K562 (cell line): ENCODE results near the gene TOMT. TPM values are rescaled to one million over a fixed set of nuclear protein-coding genes. Genes with fewer than 3 reads are reported as not detected.

Experiments
- ATAC-seq: fragments of 200-7000 bp; cut with Tn5 transposase; 3 replicates; pipeline ENCODE4 v1.9.1; 2020; ENCODE audit warnings: moderate library complexity
- BruUV-seq: library from RNA; stranded (reverse); fragments of 400-500 nt; replicated peaks from 2 replicates; lab custom pipeline; 2021; lab: Mats Ljungman, UMichigan
- CTCF ChIA-PET: fragments of 300-600 bp; formaldehyde crosslinking; extraction: SDS; loops from one replicate; lab custom pipeline; 2021; ENCODE audit warnings: low intra/inter-chr PET ratio; lab: Yijun Ruan, JAX
- POLR2A ChIA-PET: fragments of 300-600, 350-650 bp; sonication (Branson Sonifier 250); formaldehyde crosslinking; extraction: SDS; loops from one replicate; lab custom pipeline; 2021; ENCODE audit warnings: antibody characterized with exemption, inconsistent platforms; lab: Yijun Ruan, JAX
- DNase-seq, 4 experiments: peaks; one replicate each; pipeline versions ENCODE4 v3.0.0 to v3.0.0-alpha.2; 2011 to 2018; ENCODE audit warnings: low spot score in 3 of 4, mixed read lengths in 3 of 4; ENCODE audit errors: extremely low read depth in 1 of 4
- FAIRE-seq: peaks from 2 replicates; lab custom pipeline; 2011; peaks lifted over from hg19 to GRCh38; lab: Jason Lieb, UNC
- H2AFZ ChIP-seq: 2 replicates; pipeline ENCODE4 v1.6.0; 2011; ENCODE audit warnings: low read depth, low read length, control low read depth, inconsistent platforms
- H3K27ac ChIP-seq: fragments of 200-600 bp; 3 replicates; pipeline ENCODE4 v1.8.0; 2011; ENCODE audit warnings: low read depth, mild to moderate bottlenecking, control low read depth, inconsistent platforms, low read length, moderate library complexity, mixed read lengths; ENCODE audit errors: extremely low read depth
- H3K27me3 ChIP-seq, 2 experiments: fragments of 300-600 bp in 1 of 2; 2 replicates in 1 of 2; 3 replicates in 1 of 2; pipeline versions ENCODE4 v1.6.0 to v1.8.0; 2011; ENCODE audit warnings: inconsistent platforms in 2 of 2, low read length in 2 of 2, mild to moderate bottlenecking in 1 of 2, mixed read lengths in 1 of 2, moderate library complexity in 1 of 2; ENCODE audit not compliant: control insufficient read depth in 2 of 2, insufficient read depth in 2 of 2
- H3K36me3 ChIP-seq: fragments of 300-600 bp; 3 replicates; pipeline ENCODE4 v1.8.0; 2011; ENCODE audit warnings: mild to moderate bottlenecking, low read length, inconsistent platforms; ENCODE audit not compliant: control insufficient read depth, insufficient read depth
- H3K4me1 ChIP-seq, 2 experiments: fragments of 200-600 bp in 1 of 2; replicated peaks in 1 of 2; 2 replicates in 1 of 2; 3 replicates in 1 of 2; pipeline versions ENCODE4 v1.5.1 to v1.8.0; 2011; ENCODE audit warnings: inconsistent platforms in 2 of 2, low read length in 2 of 2, mild to moderate bottlenecking in 1 of 2, mixed read lengths in 1 of 2, moderate library complexity in 1 of 2; ENCODE audit not compliant: control insufficient read depth in 2 of 2, insufficient read depth in 2 of 2
- H3K4me2 ChIP-seq: 2 replicates; pipeline ENCODE4 v1.6.1; 2011; ENCODE audit warnings: low read length, control low read depth, inconsistent platforms, mixed read lengths; ENCODE audit not compliant: insufficient read depth
- H3K4me3 ChIP-seq: fragments of 200-600 bp; sonication (generic), shearing (Covaris generic); 2 replicates; pipeline ENCODE4 v1.5.1; 2016; ENCODE audit warnings: control low read depth, inconsistent platforms
- H3K79me2 ChIP-seq: fragments of 200-600 bp; 3 replicates; pipeline ENCODE4 v1.8.0; 2011; ENCODE audit warnings: low read length, inconsistent platforms; ENCODE audit not compliant: control insufficient read depth, insufficient read depth
- H3K9ac ChIP-seq, 2 experiments: 2 replicates each; pipeline versions ENCODE4 v1.6.0 to v1.6.1; 2011; ENCODE audit warnings: low read depth in 2 of 2, low read length in 2 of 2, control low read depth in 1 of 2, inconsistent platforms in 1 of 2, mild to moderate bottlenecking in 1 of 2, mixed read lengths in 1 of 2; ENCODE audit not compliant: insufficient read depth in 1 of 2
- H3K9me1 ChIP-seq: one replicate; pipeline ENCODE4 v1.6.0; 2011; ENCODE audit warnings: inconsistent platforms, mild to moderate bottlenecking, low read length, moderate library complexity; ENCODE audit not compliant: control insufficient read depth, insufficient read depth
- H3K9me3 ChIP-seq: replicated peaks from 2 replicates; pipeline ENCODE4 v1.5.1; 2011; ENCODE audit warnings: low read depth, low read length, inconsistent platforms; ENCODE audit not compliant: control insufficient read depth, insufficient read depth
- H4K20me1 ChIP-seq: replicated peaks from 2 replicates; pipeline ENCODE4 v1.6.1; 2011; ENCODE audit warnings: low read length, inconsistent platforms, mixed read lengths; ENCODE audit not compliant: control insufficient read depth, insufficient read depth
- ATF4 ChIP-seq: fragments of 450-650 bp; formaldehyde crosslinking; IDR thresholded peaks from 2 replicates; pipeline ENCODE4 v1.4.0; 2022; ENCODE audit warnings: mild to moderate bottlenecking, moderate library complexity
- EP300 ChIP-seq: IDR thresholded peaks from 2 replicates; pipeline ENCODE4 v1.6.1; 2012; ENCODE audit warnings: low read length, improper control_type of control experiment
- FIP1L1 ChIP-seq: fragments of 200-400 bp; formaldehyde crosslinking; IDR thresholded peaks from 2 replicates; pipeline ENCODE4 v1.6.1; 2018; ENCODE audit warnings: mild to moderate bottlenecking, low read depth, low read length; ENCODE audit not compliant: poor library complexity, severe bottlenecking
- FOXK1 ChIP-seq: sonication (generic); formaldehyde crosslinking; IDR thresholded peaks from 2 replicates; pipeline ENCODE4 v1.8.0; 2022; ENCODE audit warnings: missing genetic modification reagents, mild to moderate bottlenecking, borderline replicate concordance
- HDAC8 ChIP-seq: fragments of 450-650 bp; IDR thresholded peaks from 2 replicates; pipeline ENCODE4 v1.6.1; 2016; ENCODE audit warnings: mild to moderate bottlenecking, missing genetic modification characterization, moderate library complexity, missing compliant biosample characterization
- HOXB6 ChIP-seq: fragments of 250-450 bp; sonication (Bioruptor Pico); IDR thresholded peaks from 2 replicates; pipeline ENCODE4 v1.5.1; 2022; ENCODE audit warnings: mild to moderate bottlenecking, borderline replicate concordance
- NRF1 ChIP-seq, 2 experiments: fragments of 450-650 bp; IDR thresholded peaks in 1 of 2; conservative IDR thresholded peaks in 1 of 2; 2 replicates each; pipeline ENCODE4 v1.6.1; 2014; ENCODE audit warnings: mild to moderate bottlenecking in 2 of 2
- RCOR1 ChIP-seq, 2 experiments: IDR thresholded peaks; 2 replicates each; pipeline ENCODE4 v1.6.1; 2012; ENCODE audit warnings: low read depth in 2 of 2, low read length in 2 of 2, borderline replicate concordance in 1 of 2, improper control_type of control experiment in 1 of 2
- ZBTB34 ChIP-seq: fragments of 250-450 bp; sonication (Bioruptor Pico); IDR thresholded peaks from 2 replicates; pipeline ENCODE4 v1.8.0; 2021; ENCODE audit warnings: mild to moderate bottlenecking, moderate library complexity
- ZNF12 ChIP-seq: sonication (generic); formaldehyde crosslinking; IDR thresholded peaks from 2 replicates; pipeline ENCODE4 v1.4.0; 2020; ENCODE audit warnings: mild to moderate bottlenecking, missing genetic modification reagents
- ZNF133 ChIP-seq: fragments of 250-450 bp; sonication (Bioruptor Pico); IDR thresholded peaks from 2 replicates; pipeline ENCODE4 v1.4.0; 2020; ENCODE audit warnings: mild to moderate bottlenecking
- ZNF212 ChIP-seq: fragments of 450-650 bp; formaldehyde crosslinking; IDR thresholded peaks from 2 replicates; pipeline ENCODE4 v1.4.0; 2020; ENCODE audit warnings: mild to moderate bottlenecking
- ZNF24 ChIP-seq: fragments of 450-650 bp; IDR thresholded peaks from 2 replicates; pipeline ENCODE4 v1.6.1; 2016
- ZNF3 ChIP-seq: fragments of 250-450 bp; sonication (Bioruptor Pico); IDR thresholded peaks from 2 replicates; pipeline ENCODE4 v1.5.0; 2021; ENCODE audit warnings: mild to moderate bottlenecking, moderate library complexity
- WGBS: fragments of 100-300 bp; shearing (Covaris generic); methylation state at CpG from one replicate; pipeline ENCODE4 v1.1.6; 2016; ENCODE audit warnings: low coverage, mixed read lengths; ENCODE audit not compliant: insufficient coverage; ENCODE audit errors: missing lambda C conversion rate; 5-methylcytosine and 5-hydroxymethylcytosine counted together
- in situ Hi-C: fragments of 300-500 bp; cut with MboI; formaldehyde crosslinking; loops from 4 replicates; pipeline ENCODE4 v1.15.0; 2018; ENCODE audit warnings: inconsistent platforms, mixed read lengths
- intact Hi-C: fragments of 100-400 bp; cut with micrococcal nuclease; formaldehyde crosslinking; loops from 2 replicates; pipeline ENCODE4 v1.14.2; 2022
- polyA plus RNA-seq, 8 experiments: library from polyadenylated mRNA; depleted of rRNA in 4 of 8; stranded (reverse) in 5 of 8; unstranded in 3 of 8; fragments of >200 nt; fragmentation: Nextera tagmentation in 2 of 8; fragmentation: Illumina TruSeq in 1 of 8; extraction: Ambion mirVana in 2 of 8; extraction: Trizol in 1 of 8; gene quantifications; 2 replicates each; pipeline versions ENCODE4 v1.2.1 to v1.2.3, GENCODE V29; 2011 to 2014; ENCODE audit warnings: inconsistent platforms in 1 of 8, missing spikeins in 1 of 8
- total RNA-seq, 7 experiments: library from RNA; depleted of rRNA in 6 of 7; stranded (reverse); fragments of >200 nt in 6 of 7; fragmentation: Illumina TruSeq in 2 of 7; extraction: Trizol in 2 of 7; gene quantifications; 2 replicates each; pipeline versions ENCODE4 v1.2.1 to v1.2.3, GENCODE V29; 2011 to 2021; ENCODE audit warnings: low replicate concordance in 1 of 7

TOMT gene
- total and polyA plus RNA-seq, 9 of the 15 experiments (the other 6 are each of a cell fraction or from before 2014, with no cell fraction given), result not detected

GRCh38 chr11:72061739-72062396 is 43.9 kb upstream of the TOMT start:
- Histone ChIP-seq H4K20me1 (no peaks in the 10 kb centered on the region), H3K4me1 (no peaks in the 10 kb centered on the region), H3K9me3 (no peaks in the 10 kb centered on the region), H3K9me1 (no peaks in the 10 kb centered on the region), H3K9ac (no peak overlapping the region), H3K36me3 (peaks cover 45% of the 10 kb centered on the region)
- intact Hi-C loops, result no loop called here
- no peak for ATAC-seq
- TF ChIP-seq HOXB6 (CRISPR knock-in tag), result no peak
- TF ChIP-seq, all 486 proteins: peak for 0
- POLR2A ChIA-PET, result interaction anchor here (0.6 to 2.3 kb wide), 4 partner anchors 9 to 24 kb away, joined by 3 to 5 read pairs (median 3); no protein-coding TSS in a partner anchor
- Histone ChIP-seq H3K4me3 (no peak overlapping the region), H3K27ac (no peak overlapping the region), H3K4me2 (no peak overlapping the region), H3K79me2 (peaks cover 24% of the 10 kb centered on the region), H3K27me3 (no peaks in the 10 kb centered on the region), H2AFZ (no peak overlapping the region)
- WGBS, result 87% methylated on average over 4 of the region's 5 CpGs
- CTCF ChIA-PET, result no interaction called here
- BruUV-seq, result no TSS peak
- in situ Hi-C loops, result no loop called here
- FAIRE-seq (no peak), DNase-seq (no peak)

- no peak overlapping the region for H3K4me3 ChIP-seq
- intact Hi-C loops, result no loop called here
- FAIRE-seq (no peak), DNase-seq (no peak), ATAC-seq (no peak)
- no peaks in the 10 kb centered on the region for H3K9me3 ChIP-seq
- H3K36me3 ChIP-seq, result peaks cover 60% of the 10 kb centered on the region
- no peak overlapping the region for H3K9ac ChIP-seq
- in situ Hi-C loops, result no loop called here
- POLR2A ChIA-PET, result interaction anchor here (0.7 to 2.7 kb wide), 8 partner anchors 9 to 32 kb away, joined by 3 to 9 read pairs (median 4); no protein-coding TSS in a partner anchor
- CTCF ChIA-PET, result no interaction called here
- peaks cover 3 to 11% of the 10 kb centered on the region in 2 experiments; a peak in 3 of 5 replicates for H3K4me1 ChIP-seq
- H3K9me1 ChIP-seq, result no peaks in the 10 kb centered on the region
- H3K4me2 ChIP-seq, result no peak overlapping the region
- peaks cover 56% of the 10 kb centered on the region for H3K79me2 ChIP-seq
- H2AFZ ChIP-seq, result no peak overlapping the region
- H3K27ac ChIP-seq, result no peak overlapping the region
- H4K20me1 ChIP-seq, result no peaks in the 10 kb centered on the region; the same call in 1 of the 2 replicates
- BruUV-seq, result no TSS peak
- no peaks in the 10 kb centered on the region for H3K27me3 ChIP-seq
- TF ChIP-seq ZNF12 (CRISPR knock-in tag), result no peak
- TF ChIP-seq ZNF212 (CRISPR knock-in tag), result no peak
- no peak for TF ChIP-seq HDAC8 (tag)
- TF ChIP-seq FOXK1 (CRISPR knock-in tag), result no peak
- TF ChIP-seq ATF4, result no peak
- TF ChIP-seq NRF1 (conservative IDR thresholded peaks at IDR 0.05 in 1 of 2, IDR thresholded peaks at IDR 0.05 in 1 of 2), result no peak
- no peak for TF ChIP-seq FIP1L1
- TF ChIP-seq ZNF24, result no peak
- no peak for TF ChIP-seq ZNF3
- TF ChIP-seq EP300, result no peak
- TF ChIP-seq ZNF133 (CRISPR knock-in tag), result no peak
- no peak for TF ChIP-seq RCOR1 (IDR thresholded peaks at IDR 0.05; ENCODE audit: borderline replicate concordance in 1 of 2, low read depth in 2 of 2, low read length in 2 of 2)
- no peak for TF ChIP-seq ZBTB34
Measured at GRCh38 chr11:72066855-72067254, 38.9 kb upstream of the TOMT start.
